ENCODE results near the gene ABCA13.

Gene ABCA13

GRCh38 chr7:48426966-48427555, 255.8 kb downstream of the ABCA13 start:
- H3K27ac ChIP-seq (replicated peaks) = no peak overlapping the region
- H3K4me3 ChIP-seq (replicated peaks; ENCODE audit: insufficient read depth, low read length) = no peak overlapping the region
- no peaks in the 10 kb centered on the region for H3K27me3 ChIP-seq (ENCODE audit: insufficient read depth, poor library complexity, severe bottlenecking)
- no peak for DNase-seq (ENCODE audit: low read depth in 1 of 2, low spot score in 1 of 2)
- TF ChIP-seq GABPA (IDR thresholded peaks at IDR 0.05; ENCODE audit: low read depth) (no peak), SPI1 (IDR thresholded peaks at IDR 0.05; ENCODE audit: borderline replicate concordance, low read depth) (peak; percentile 10; the same call in 1 of the 2 replicates), REST (IDR thresholded peaks at IDR 0.05; ENCODE audit: insufficient replicate concordance, low read depth) (no peak), POLR2AphosphoS5 (IDR thresholded peaks at IDR 0.05; ENCODE audit: low read depth) (no peak)
- TF ChIP-seq, protein P1, sequence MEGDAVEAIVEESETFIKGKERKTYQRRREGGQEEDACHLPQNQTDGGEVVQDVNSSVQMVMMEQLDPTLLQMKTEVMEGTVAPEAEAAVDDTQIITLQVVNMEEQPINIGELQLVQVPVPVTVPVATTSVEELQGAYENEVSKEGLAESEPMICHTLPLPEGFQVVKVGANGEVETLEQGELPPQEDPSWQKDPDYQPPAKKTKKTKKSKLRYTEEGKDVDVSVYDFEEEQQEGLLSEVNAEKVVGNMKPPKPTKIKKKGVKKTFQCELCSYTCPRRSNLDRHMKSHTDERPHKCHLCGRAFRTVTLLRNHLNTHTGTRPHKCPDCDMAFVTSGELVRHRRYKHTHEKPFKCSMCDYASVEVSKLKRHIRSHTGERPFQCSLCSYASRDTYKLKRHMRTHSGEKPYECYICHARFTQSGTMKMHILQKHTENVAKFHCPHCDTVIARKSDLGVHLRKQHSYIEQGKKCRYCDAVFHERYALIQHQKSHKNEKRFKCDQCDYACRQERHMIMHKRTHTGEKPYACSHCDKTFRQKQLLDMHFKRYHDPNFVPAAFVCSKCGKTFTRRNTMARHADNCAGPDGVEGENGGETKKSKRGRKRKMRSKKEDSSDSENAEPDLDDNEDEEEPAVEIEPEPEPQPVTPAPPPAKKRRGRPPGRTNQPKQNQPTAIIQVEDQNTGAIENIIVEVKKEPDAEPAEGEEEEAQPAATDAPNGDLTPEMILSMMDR (IDR thresholded peaks at IDR 0.05; ENCODE audit: insufficient read depth, low read length) = no peak

- H3K4me3 ChIP-seq (replicated peaks; ENCODE audit: insufficient read depth, low read length) = no peak overlapping the region
- no peaks in the 10 kb centered on the region for H3K27me3 ChIP-seq (ENCODE audit: insufficient read depth, poor library complexity, severe bottlenecking)
- H3K27ac ChIP-seq (replicated peaks) = no peak overlapping the region
- TF ChIP-seq GABPA (IDR thresholded peaks at IDR 0.05; ENCODE audit: low read depth) (no peak), REST (IDR thresholded peaks at IDR 0.05; ENCODE audit: insufficient replicate concordance, low read depth) (no peak), SPI1 (IDR thresholded peaks at IDR 0.05; ENCODE audit: borderline replicate concordance, low read depth) (no peak), POLR2AphosphoS5 (IDR thresholded peaks at IDR 0.05; ENCODE audit: low read depth) (no peak)
- TF ChIP-seq, protein P1 (IDR thresholded peaks at IDR 0.05; ENCODE audit: insufficient read depth, low read length) = no peak
- no peak for DNase-seq (ENCODE audit: low read depth in 1 of 2, low spot score in 1 of 2)
Observed at GRCh38 chr7:48427671-48428070, 256.4 kb downstream of the ABCA13 start.

- TF ChIP-seq REST (IDR thresholded peaks at IDR 0.05; ENCODE audit: insufficient replicate concordance, low read depth) (no peak), POLR2AphosphoS5 (IDR thresholded peaks at IDR 0.05; ENCODE audit: low read depth) (no peak)
- TF ChIP-seq, protein P1 (IDR thresholded peaks at IDR 0.05; ENCODE audit: insufficient read depth, low read length) = no peak
- Histone ChIP-seq H3K27ac (replicated peaks) (no peak overlapping the region), H3K27me3 (ENCODE audit: insufficient read depth, poor library complexity, severe bottlenecking) (no peaks in the 10 kb centered on the region), H3K4me3 (replicated peaks; ENCODE audit: insufficient read depth, low read length) (no peak overlapping the region)
- no peak for DNase-seq (ENCODE audit: low read depth in 1 of 2, low spot score in 1 of 2)
Observed at GRCh38 chr7:48428091-48428684, 256.9 kb downstream of the ABCA13 start.
